Gastroesophageal sphincter (tissue), 4 donors: ENCODE measurements around the gene CES1. TPM values are rescaled to one million over a fixed set of nuclear protein-coding genes. Genes with fewer than 3 reads are reported as not detected.
"Not testable (repeated sequence)": the region's sequence is repeated elsewhere in the genome, so short reads cannot be mapped to it uniquely, and the experiment has no call there.

Experiments used
- ATAC-seq: fragments of 150-250 bp; one replicate; pipeline ENCODE4 v1.9.1; 2016; ENCODE audit warnings: mild to moderate bottlenecking, moderate library complexity
- H3K27ac ChIP-seq, 4 donors: fragments of 200-600 bp; sonication (generic) in 3 of 4; 1 replicate in 3 of 4; 2 replicates in 1 of 4; pipeline ENCODE4 v1.5.1; 2016 to 2019
- H3K27me3 ChIP-seq: fragments of 200-600 bp; sonication (generic); one replicate; pipeline ENCODE4 v1.5.1; 2019
- H3K36me3 ChIP-seq, 2 donors: fragments of 200-600 bp; sonication (generic); one replicate each; pipeline ENCODE4 v1.5.1; 2019; ENCODE audit warnings: control low read depth in 1 of 2
- H3K4me1 ChIP-seq, 3 donors: fragments of 200-600 bp; sonication (generic); 1 replicate in 2 of 3; 2 replicates in 1 of 3; pipeline ENCODE4 v1.5.1; 2016 to 2019; ENCODE audit warnings: control low read depth in 2 of 3
- H3K4me3 ChIP-seq, 2 donors: fragments of 200-600 bp; sonication (generic); one replicate each; pipeline ENCODE4 v1.5.1; 2019; ENCODE audit warnings: mild to moderate bottlenecking in 1 of 2, moderate library complexity in 1 of 2
- H3K9me3 ChIP-seq, 3 donors: fragments of 200-600 bp; sonication (generic); one replicate each; pipeline ENCODE4 v1.5.1; 2017 to 2019; ENCODE audit warnings: control low read depth in 2 of 3
- CTCF ChIP-seq, 4 experiments: fragments of 200-600 bp in 2 of 4; fragments of 450-650 bp in 2 of 4; sonication (generic) in 1 of 4; IDR thresholded peaks; one replicate each; pipeline ENCODE4 v1.5.1; 2017 to 2019; ENCODE audit warnings: antibody characterized with exemption in 4 of 4, mild to moderate bottlenecking in 2 of 4, moderate library complexity in 2 of 4
- EP300 ChIP-seq: sonication (generic); formaldehyde crosslinking; IDR thresholded peaks from one replicate; pipeline ENCODE4 v1.6.1; 2017; ENCODE audit warnings: antibody characterized with exemption, mild to moderate bottlenecking
- POLR2A ChIP-seq, 2 donors: fragments of 450-650 bp; IDR thresholded peaks; one replicate each; pipeline ENCODE4 v1.6.1; 2017; ENCODE audit warnings: antibody characterized with exemption in 2 of 2, mild to moderate bottlenecking in 2 of 2, moderate library complexity in 1 of 2
- POLR2AphosphoS5 ChIP-seq: sonication (generic); formaldehyde crosslinking; IDR thresholded peaks from one replicate; pipeline ENCODE4 v1.6.1; 2017; ENCODE audit warnings: antibody characterized with exemption
- WGBS, 2 donors: methylation state at CpG; one replicate each; pipeline ENCODE4 v1.1.5; 2018; ENCODE audit warnings: low coverage in 1 of 2; 5-methylcytosine and 5-hydroxymethylcytosine counted together
- total RNA-seq, 4 donors: library from RNA; depleted of rRNA; stranded (reverse); fragments of >200 nt; gene quantifications; one replicate each; pipeline ENCODE4 v1.1.0, GENCODE V29; 2016

CES1 gene
- total RNA-seq, 4 donors from 2014 or later: 7.9 to 43.1 (median 20.6) TPM

- Histone ChIP-seq H3K4me3 (no peak overlapping the region), H3K27ac (no peak overlapping the region), H3K36me3 (no peaks in the 10 kb centered on the region), H3K27me3 (peaks cover 22% of the 10 kb centered on the region), H3K9me3 (no peaks in the 10 kb centered on the region), H3K4me1 (no peaks in the 10 kb centered on the region)
- ATAC-seq: no peak
- no peak for TF ChIP-seq POLR2AphosphoS5
- no peak for TF ChIP-seq POLR2A (IDR thresholded peaks at IDR 0.05)
- no peak for TF ChIP-seq EP300
- WGBS, 2 donors: 80 to 84% methylated on average over 1 to 7 of the region's 7 CpGs
These were observed 39.2 kb upstream of the CES1 start for GRCh38 chr16:55872130-55872529.

GRCh38 chr16:55871411-55872038 is 38.6 kb upstream of the CES1 start:
- no peaks in the 10 kb centered on the region for H3K36me3 ChIP-seq
- no peak overlapping the region for H3K27ac ChIP-seq
- H3K4me1 ChIP-seq: no peaks in the 10 kb centered on the region
- TF ChIP-seq POLR2A (IDR thresholded peaks at IDR 0.05): no peak
- TF ChIP-seq CTCF (IDR thresholded peaks at IDR 0.05): no peak
- no peak for TF ChIP-seq POLR2AphosphoS5
- no peak for TF ChIP-seq EP300
- H3K4me3 ChIP-seq: no peak overlapping the region
- H3K9me3 ChIP-seq: no peaks in the 10 kb centered on the region
- no peak for ATAC-seq
- WGBS, 2 donors: 85 to 90% methylated on average over 4 to 6 of the region's 10 CpGs
- peaks cover 16% of the 10 kb centered on the region for H3K27me3 ChIP-seq

- 84 to 100% methylated on average over 2 to 6 of the region's 7 CpGs for WGBS, 2 donors
- TF ChIP-seq EP300: no peak
- TF ChIP-seq CTCF (IDR thresholded peaks at IDR 0.05): no peak
- no peak for TF ChIP-seq POLR2A (IDR thresholded peaks at IDR 0.05)
- TF ChIP-seq POLR2AphosphoS5: no peak
- Histone ChIP-seq H3K36me3 (no peaks in the 10 kb centered on the region), H3K27me3 (peaks cover 5% of the 10 kb centered on the region), H3K4me1 (no peaks in the 10 kb centered on the region), H3K9me3 (no peaks in the 10 kb centered on the region), H3K27ac (no peak overlapping the region), H3K4me3 (no peak overlapping the region)
- ATAC-seq: no peak
These were observed 36.1 kb upstream of the CES1 start for GRCh38 chr16:55868980-55869379.

GRCh38 chr16:55868137-55868536 is 35.2 kb upstream of the CES1 start:
- 80 to 85% methylated on average over 1 to 2 of the region's 2 CpGs for WGBS, 2 donors
- H3K9me3 ChIP-seq: no peaks in the 10 kb centered on the region
- TF ChIP-seq EP300: no peak
- no peaks in the 10 kb centered on the region for H3K4me1 ChIP-seq
- no peak for ATAC-seq
- H3K36me3 ChIP-seq: no peaks in the 10 kb centered on the region
- no peak overlapping the region for H3K4me3 ChIP-seq
- H3K27ac ChIP-seq: no peak overlapping the region
- H3K27me3 ChIP-seq: peaks cover 4% of the 10 kb centered on the region

GRCh38 chr16:55861288-55861687 is 28.4 kb upstream of the CES1 start:
- Histone ChIP-seq H3K27me3 (peaks cover 20% of the 10 kb centered on the region), H3K36me3 (no peaks in the 10 kb centered on the region), H3K9me3 (no peaks in the 10 kb centered on the region), H3K27ac (no peak overlapping the region), H3K4me3 (no peak overlapping the region), H3K4me1 (no peaks in the 10 kb centered on the region)
- WGBS, 2 donors: 80% methylated on average over 3 of the region's 4 CpGs; no CpG with 5 or more reads in 1 of the 2 donors
- TF ChIP-seq CTCF (IDR thresholded peaks at IDR 0.05): no peak
- no peak for TF ChIP-seq POLR2AphosphoS5
- TF ChIP-seq POLR2A (IDR thresholded peaks at IDR 0.05): no peak
- no peak for TF ChIP-seq EP300
- no peak for ATAC-seq

GRCh38 chr16:55857650-55858049 is 24.8 kb upstream of the CES1 start:
- WGBS, 2 donors: 83% methylated on average over 1 of the region's 1 CpG; no CpG with 5 or more reads in 1 of the 2 donors
- not testable (repeated sequence) for H3K27ac ChIP-seq, H3K9me3 ChIP-seq, H3K4me1 ChIP-seq, ATAC-seq, H3K36me3 ChIP-seq, H3K4me3 ChIP-seq
- H3K27me3 ChIP-seq: peaks cover 22% of the 10 kb centered on the region
